Smooth muscle cell (in vitro differentiated cells): Measurements from ENCODE around the gene C8B. TPM values are rescaled to one million over a fixed set of nuclear protein-coding genes. Genes with fewer than 3 reads are reported as not detected.

Experiments used
- DNase-seq: peaks from one replicate; lab custom pipeline; 2025; ENCODE audit not compliant: unreplicated experiment; lab: John Stamatoyannopoulos, UW
- H2AFZ ChIP-seq: fragments of 200-600 bp; sonication (generic); 2 replicates; pipeline ENCODE4 v1.6.0; 2016; ENCODE audit warnings: antibody characterized with exemption, low read depth, mild to moderate bottlenecking
- H3F3A ChIP-seq: fragments of 200-600 bp; sonication (generic); 2 replicates; pipeline ENCODE4 v1.6.0; 2017; ENCODE audit warnings: antibody characterized with exemption, low read depth
- H3K27ac ChIP-seq: fragments of 200-600 bp; sonication (generic); 2 replicates; pipeline ENCODE4 v1.5.1; 2016; ENCODE audit warnings: low read depth, mild to moderate bottlenecking
- H3K27me3 ChIP-seq: fragments of 200-600 bp; sonication (generic); 2 replicates; pipeline ENCODE4 v1.6.1; 2016; ENCODE audit warnings: low read depth, mild to moderate bottlenecking
- H3K36me3 ChIP-seq: fragments of 200-600 bp; sonication (generic); 2 replicates; pipeline ENCODE4 v1.5.1; 2016; ENCODE audit warnings: low read depth
- H3K4me1 ChIP-seq: fragments of 200-600 bp; sonication (generic); 2 replicates; pipeline ENCODE4 v1.5.1; 2016; ENCODE audit warnings: low read depth
- H3K4me2 ChIP-seq: fragments of 200-600 bp; sonication (generic); 2 replicates; pipeline ENCODE4 v1.6.0; 2016; ENCODE audit warnings: mild to moderate bottlenecking
- H3K4me3 ChIP-seq: fragments of 200-600 bp; sonication (generic); 2 replicates; pipeline ENCODE4 v1.5.1; 2016; ENCODE audit warnings: mild to moderate bottlenecking
- H3K79me2 ChIP-seq: fragments of 200-600 bp; sonication (generic); 2 replicates; pipeline ENCODE4 v1.6.0; 2016; ENCODE audit warnings: low read depth, mild to moderate bottlenecking
- H3K9ac ChIP-seq: fragments of 200-600 bp; sonication (generic); 2 replicates; pipeline ENCODE4 v1.6.0; 2016; ENCODE audit warnings: low read depth
- H3K9me3 ChIP-seq: fragments of 200-600 bp; sonication (generic); replicated peaks from 2 replicates; pipeline ENCODE4 v1.5.1; 2016; ENCODE audit warnings: low read depth
- H4K20me1 ChIP-seq: fragments of 200-600 bp; sonication (generic); 2 replicates; pipeline ENCODE4 v1.6.0; 2016; ENCODE audit warnings: low read depth
- CTCF ChIP-seq: fragments of 200-600 bp; sonication (generic); IDR thresholded peaks from 2 replicates; pipeline ENCODE4 v1.5.1; 2017; ENCODE audit warnings: borderline replicate concordance, mild to moderate bottlenecking, antibody characterized with exemption; ENCODE audit not compliant: insufficient read depth, poor library complexity, severe bottlenecking
- WGBS: methylation state at CpG from one replicate; pipeline ENCODE4 v1.1.7; 2016; ENCODE audit warnings: low lambda C conversion rate; 5-methylcytosine and 5-hydroxymethylcytosine counted together
- polyA plus RNA-seq: library from polyadenylated mRNA; unstranded; fragments of >200 nt; fragmentation: Nextera tagmentation; extraction: Ambion mirVana; gene quantifications from 2 replicates; pipeline ENCODE4 v1.2.1, GENCODE V29; 2016
- total RNA-seq: library from RNA; depleted of rRNA; stranded (reverse); fragments of >200 nt; gene quantifications from 2 replicates; pipeline ENCODE4 v1.2.3, GENCODE V29; 2014

The C8B gene
- total and polyA plus RNA-seq, 2 experiments from 2014 or later: 0.09 TPM; not detected in 1

GRCh38 chr1:56933161-56933560 lies 32.7 kb downstream of the C8B start:
- Histone ChIP-seq H3K27me3 (no peaks in the 10 kb centered on the region), H2AFZ (no peak overlapping the region), H3K9ac (no peak overlapping the region), H3K4me1 (peaks cover 16% of the 10 kb centered on the region), H3K4me2 (no peak overlapping the region), H3K36me3 (no peaks in the 10 kb centered on the region), H3K4me3 (no peak overlapping the region), H3K79me2 (no peaks in the 10 kb centered on the region), H3K27ac (no peak overlapping the region), H3K9me3 (no peaks in the 10 kb centered on the region), H3F3A (no peaks in the 10 kb centered on the region), H4K20me1 (no peaks in the 10 kb centered on the region)
- DNase-seq: no peak
- WGBS: 95% methylated on average over 2 of the region's 2 CpGs
- no peak for TF ChIP-seq CTCF

GRCh38 chr1:56931686-56932085 lies 34.1 kb downstream of the C8B start:
- WGBS: 85% methylated on average over 3 of the region's 3 CpGs
- Histone ChIP-seq H3K36me3 (no peaks in the 10 kb centered on the region), H3K79me2 (no peaks in the 10 kb centered on the region), H3K4me2 (no peak overlapping the region), H4K20me1 (no peaks in the 10 kb centered on the region), H3K27ac (no peak overlapping the region), H2AFZ (no peak overlapping the region), H3K9ac (no peak overlapping the region), H3K4me1 (peaks cover 16% of the 10 kb centered on the region), H3K4me3 (no peak overlapping the region), H3F3A (no peaks in the 10 kb centered on the region), H3K9me3 (no peaks in the 10 kb centered on the region), H3K27me3 (no peaks in the 10 kb centered on the region)
- no peak for TF ChIP-seq CTCF
- DNase-seq: no peak

GRCh38 chr1:56931211-56931610 lies 34.6 kb downstream of the C8B start:
- H3F3A ChIP-seq: no peaks in the 10 kb centered on the region
- H2AFZ ChIP-seq: no peak overlapping the region
- peaks cover 16% of the 10 kb centered on the region for H3K4me1 ChIP-seq
- H3K4me2 ChIP-seq: no peak overlapping the region
- no peak for DNase-seq
- no peak for TF ChIP-seq CTCF
- H3K27ac ChIP-seq: no peak overlapping the region
- H3K36me3 ChIP-seq: no peaks in the 10 kb centered on the region
- H3K9me3 ChIP-seq: no peaks in the 10 kb centered on the region
- H3K27me3 ChIP-seq: no peaks in the 10 kb centered on the region
- H3K9ac ChIP-seq: no peak overlapping the region
- WGBS: 48% methylated on average over 3 of the region's 3 CpGs
- no peaks in the 10 kb centered on the region for H4K20me1 ChIP-seq
- no peaks in the 10 kb centered on the region for H3K79me2 ChIP-seq
- no peak overlapping the region for H3K4me3 ChIP-seq

- no peak for TF ChIP-seq CTCF
- no peak for DNase-seq
- Histone ChIP-seq H3F3A (no peaks in the 10 kb centered on the region), H4K20me1 (no peaks in the 10 kb centered on the region), H3K4me2 (no peak overlapping the region), H2AFZ (no peak overlapping the region), H3K4me1 (peaks cover 11% of the 10 kb centered on the region), H3K79me2 (no peaks in the 10 kb centered on the region), H3K4me3 (no peak overlapping the region), H3K9me3 (no peaks in the 10 kb centered on the region), H3K36me3 (no peaks in the 10 kb centered on the region), H3K9ac (no peak overlapping the region), H3K27me3 (no peaks in the 10 kb centered on the region), H3K27ac (no peak overlapping the region)
- 89% methylated on average over 2 of the region's 2 CpGs for WGBS
Measured at GRCh38 chr1:56929492-56929891, 36.3 kb downstream of the C8B start.
